ENCODE results near the gene TEX38.

The TEX38 gene

GRCh38 chr1:46637444-46638083 lies 34.1 kb upstream of the TEX38 start:
- no peak for DNase-seq (ENCODE audit: low spot score)
- Histone ChIP-seq H3K27ac (peak overlapping the region; percentile 78 to 85), H3K4me3 (no peak overlapping the region)
- TF ChIP-seq, protein P1, sequence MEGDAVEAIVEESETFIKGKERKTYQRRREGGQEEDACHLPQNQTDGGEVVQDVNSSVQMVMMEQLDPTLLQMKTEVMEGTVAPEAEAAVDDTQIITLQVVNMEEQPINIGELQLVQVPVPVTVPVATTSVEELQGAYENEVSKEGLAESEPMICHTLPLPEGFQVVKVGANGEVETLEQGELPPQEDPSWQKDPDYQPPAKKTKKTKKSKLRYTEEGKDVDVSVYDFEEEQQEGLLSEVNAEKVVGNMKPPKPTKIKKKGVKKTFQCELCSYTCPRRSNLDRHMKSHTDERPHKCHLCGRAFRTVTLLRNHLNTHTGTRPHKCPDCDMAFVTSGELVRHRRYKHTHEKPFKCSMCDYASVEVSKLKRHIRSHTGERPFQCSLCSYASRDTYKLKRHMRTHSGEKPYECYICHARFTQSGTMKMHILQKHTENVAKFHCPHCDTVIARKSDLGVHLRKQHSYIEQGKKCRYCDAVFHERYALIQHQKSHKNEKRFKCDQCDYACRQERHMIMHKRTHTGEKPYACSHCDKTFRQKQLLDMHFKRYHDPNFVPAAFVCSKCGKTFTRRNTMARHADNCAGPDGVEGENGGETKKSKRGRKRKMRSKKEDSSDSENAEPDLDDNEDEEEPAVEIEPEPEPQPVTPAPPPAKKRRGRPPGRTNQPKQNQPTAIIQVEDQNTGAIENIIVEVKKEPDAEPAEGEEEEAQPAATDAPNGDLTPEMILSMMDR (IDR thresholded peaks at IDR 0.05) = no peak

- peak overlapping the region in 1 of 2 donors; percentile 36 for H3K27ac ChIP-seq
- TF ChIP-seq, protein P1 (IDR thresholded peaks at IDR 0.05) = no peak
- DNase-seq (ENCODE audit: low spot score) = no peak
- H3K4me3 ChIP-seq = no peak overlapping the region
Measured at GRCh38 chr1:46638921-46639320, 32.7 kb upstream of the TEX38 start.

DNA sequence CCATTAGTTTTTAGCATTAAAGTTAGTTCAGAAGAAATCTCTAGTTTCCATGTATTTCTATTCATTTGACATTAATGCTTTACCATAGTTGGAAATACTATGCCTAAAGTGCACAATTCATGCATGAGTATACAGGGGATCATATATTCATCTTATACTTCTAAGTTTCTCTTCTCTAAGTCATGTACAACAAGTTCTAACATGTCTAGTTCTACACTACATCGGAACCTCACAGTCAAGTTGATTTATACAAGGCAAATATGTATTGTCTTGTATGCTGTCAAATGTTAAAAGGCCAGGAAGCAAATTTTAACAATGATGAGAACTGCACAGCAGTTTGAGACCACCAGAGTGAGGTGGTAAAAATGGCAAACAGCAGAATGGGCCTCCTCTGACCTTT lies 32.1 kb upstream of the TEX38 start:
- DNase-seq (ENCODE audit: low spot score) = no peak
- TF ChIP-seq, protein P1 (IDR thresholded peaks at IDR 0.05) = no peak
- H3K27ac ChIP-seq = no peak overlapping the region
- H3K4me3 ChIP-seq = no peak overlapping the region

- Histone ChIP-seq H3K4me3 (no peak overlapping the region), H3K27ac (peak overlapping the region in 1 of 2 donors; percentile 56)
- no peak for DNase-seq (ENCODE audit: low spot score)
- TF ChIP-seq, protein P1 (IDR thresholded peaks at IDR 0.05) = no peak
Measured at GRCh38 chr1:46642115-46642680, 29.5 kb upstream of the TEX38 start.

- TF ChIP-seq, protein P1 (IDR thresholded peaks at IDR 0.05) = no peak
- peak overlapping the region in 1 of 2 donors; percentile 56 for H3K27ac ChIP-seq
- no peak for DNase-seq (ENCODE audit: low spot score)
- no peak overlapping the region for H3K4me3 ChIP-seq
Measured at GRCh38 chr1:46643368-46643775, 28.3 kb upstream of the TEX38 start.

DNA sequence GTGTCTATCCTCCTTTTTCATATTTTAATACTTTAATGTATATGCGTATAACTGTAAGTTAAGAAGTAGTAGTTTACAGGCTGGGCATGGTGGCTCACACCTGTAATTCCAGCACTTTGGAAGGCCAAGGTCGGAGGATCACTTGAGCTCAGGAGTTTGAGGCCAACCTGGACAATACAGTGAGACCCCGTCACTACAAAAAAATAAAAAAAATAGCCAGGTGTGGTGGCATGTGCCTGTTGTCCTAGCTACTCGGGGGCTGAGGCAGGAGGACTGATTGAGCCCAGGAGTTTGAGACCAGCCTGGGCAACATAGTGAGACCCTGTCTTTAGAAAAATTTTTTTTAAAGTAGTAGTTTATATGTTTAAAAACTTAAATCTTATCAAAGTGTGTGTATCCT lies 25.8 kb upstream of the TEX38 start:
- Histone ChIP-seq H3K27ac (no peak overlapping the region), H3K4me3 (no peak overlapping the region)
- DNase-seq (ENCODE audit: low spot score) = no peak
- TF ChIP-seq, protein P1 (IDR thresholded peaks at IDR 0.05) = no peak

DNA sequence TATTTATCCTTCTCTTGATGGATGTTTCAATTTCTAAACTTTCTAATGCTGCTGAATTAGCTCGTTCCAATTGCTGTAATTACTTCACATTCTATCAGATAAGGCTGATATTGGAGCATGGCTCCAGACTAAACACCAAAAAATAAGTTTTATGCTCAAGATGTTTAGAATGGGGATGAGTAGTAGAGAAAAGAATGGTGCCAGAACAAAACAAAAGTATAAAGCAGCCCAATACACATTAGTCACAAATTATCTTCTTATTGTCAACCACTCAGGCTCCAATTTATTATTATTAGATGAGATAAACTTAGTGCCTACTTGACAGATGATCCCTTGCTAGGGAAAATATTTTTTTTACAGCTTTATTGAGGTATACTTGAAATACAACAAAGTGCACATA lies 25.3 kb upstream of the TEX38 start:
- DNase-seq (ENCODE audit: low spot score) = no peak
- no peak overlapping the region for H3K27ac ChIP-seq
- TF ChIP-seq, protein P1 (IDR thresholded peaks at IDR 0.05) = no peak
- H3K4me3 ChIP-seq = no peak overlapping the region
